IMR-90 (cell line): Measurements from ENCODE around the gene NRL. TPM values are rescaled to one million over a fixed set of nuclear protein-coding genes. Genes with fewer than 3 reads are reported as not detected.

Experiments
- ATAC-seq: fragments of 200-7000 bp; cut with Tn5 transposase; 2 replicates; pipeline ENCODE4 v1.9.1; 2020; ENCODE audit warnings: low read depth, mild to moderate bottlenecking, moderate library complexity
- BruUV-seq: library from RNA; stranded (reverse); fragments of 400-500 nt; replicated peaks from 2 replicates; lab custom pipeline; 2021; lab: Mats Ljungman, UMichigan
- CTCF ChIA-PET: fragments of 300-600 bp; formaldehyde crosslinking; extraction: SDS; loops from one replicate; lab custom pipeline; 2021; ENCODE audit warnings: antibody characterized with exemption; lab: Yijun Ruan, JAX
- POLR2A ChIA-PET: fragments of 300-600 bp; sonication (Branson Sonifier 250); formaldehyde crosslinking; loops from one replicate; lab custom pipeline; 2022; ENCODE audit warnings: antibody characterized with exemption; ENCODE audit not compliant: unreplicated experiment; lab: Charles Lee
- DNase-seq: peaks from one replicate; pipeline ENCODE4 v3.0.0; 2013
- H2AFZ ChIP-seq: replicated peaks from 2 replicates; pipeline ENCODE3; 2013; ENCODE audit warnings: low read length, mild to moderate bottlenecking; ENCODE audit not compliant: poor library complexity
- H2AK5ac ChIP-seq: 2 replicates; pipeline ENCODE4 v1.6.1; 2013; ENCODE audit warnings: low read depth, low read length, inconsistent platforms
- H2AK9ac ChIP-seq: replicated peaks from 2 replicates; pipeline ENCODE3; 2013; ENCODE audit warnings: mild to moderate bottlenecking, low read depth, low read length, moderate library complexity; ENCODE audit not compliant: poor library complexity
- H2BK120ac ChIP-seq: 2 replicates; pipeline ENCODE4 v1.6.1; 2013; ENCODE audit warnings: low read depth, low read length, inconsistent platforms
- H2BK15ac ChIP-seq: 3 replicates; pipeline ENCODE4 v1.6.1; 2013; ENCODE audit warnings: low read depth, low read length, inconsistent platforms
- H2BK20ac ChIP-seq: 2 replicates; pipeline ENCODE4 v1.6.1; 2013; ENCODE audit warnings: low read depth, mild to moderate bottlenecking, inconsistent platforms, low read length, moderate library complexity
- H2BK5ac ChIP-seq: 2 replicates; pipeline ENCODE4 v1.6.1; 2013; ENCODE audit warnings: mild to moderate bottlenecking, low read depth, low read length, inconsistent platforms; ENCODE audit not compliant: poor library complexity, severe bottlenecking
- H3K14ac ChIP-seq: replicated peaks from 2 replicates; pipeline ENCODE4 v1.6.1; 2013; ENCODE audit warnings: low read depth, low read length, inconsistent platforms
- H3K18ac ChIP-seq: 2 replicates; pipeline ENCODE4 v1.6.1; 2013; ENCODE audit warnings: low read depth, low read length, control low read depth
- H3K23ac ChIP-seq: 2 replicates; pipeline ENCODE4 v1.6.1; 2013; ENCODE audit warnings: low read depth, low read length, inconsistent platforms
- H3K27ac ChIP-seq: 2 replicates; pipeline ENCODE4 v1.5.1; 2013; ENCODE audit warnings: mild to moderate bottlenecking, control low read depth, low read length; ENCODE audit not compliant: insufficient read depth
- H3K27me3 ChIP-seq: 2 replicates; pipeline ENCODE4 v1.6.1; 2013; ENCODE audit warnings: low read length; ENCODE audit not compliant: control insufficient read depth, insufficient read depth
- H3K36me3 ChIP-seq: 2 replicates; pipeline ENCODE4 v1.6.1; 2013; ENCODE audit warnings: low read length, mixed read lengths; ENCODE audit not compliant: control insufficient read depth, insufficient read depth
- H3K4ac ChIP-seq: 2 replicates; pipeline ENCODE4 v1.6.1; 2013; ENCODE audit warnings: low read depth, low read length, inconsistent platforms
- H3K4me1 ChIP-seq: 2 replicates; pipeline ENCODE4 v1.6.1; 2013; ENCODE audit warnings: low read length, mixed read lengths; ENCODE audit not compliant: control insufficient read depth, insufficient read depth
- H3K4me2 ChIP-seq: 2 replicates; pipeline ENCODE4 v1.6.1; 2013; ENCODE audit warnings: low read depth, mild to moderate bottlenecking, control low read depth, low read length, moderate library complexity
- H3K4me3 ChIP-seq: 2 replicates; pipeline ENCODE4 v1.5.1; 2013; ENCODE audit warnings: low read depth, mild to moderate bottlenecking, control low read depth, low read length, moderate library complexity; ENCODE audit not compliant: insufficient read depth
- H3K56ac ChIP-seq: 2 replicates; pipeline ENCODE4 v1.6.1; 2013; ENCODE audit warnings: low read length, inconsistent platforms; ENCODE audit not compliant: insufficient read depth; ENCODE audit errors: extremely low read depth
- H3K79me1 ChIP-seq, 2 experiments: 2 replicates each; pipeline ENCODE4 v1.6.1; 2013; ENCODE audit warnings: low read length in 2 of 2, inconsistent platforms in 1 of 2, low read depth in 1 of 2
- H3K9ac ChIP-seq: 2 replicates; pipeline ENCODE4 v1.6.1; 2013; ENCODE audit warnings: low read depth, low read length, control low read depth
- H3K9me1 ChIP-seq: 2 replicates; pipeline ENCODE4 v1.6.1; 2013; ENCODE audit warnings: low read length, inconsistent platforms; ENCODE audit not compliant: insufficient read depth
- H3K9me3 ChIP-seq: 2 replicates; pipeline ENCODE4 v1.6.1; 2013; ENCODE audit warnings: low read length; ENCODE audit not compliant: control insufficient read depth, insufficient read depth
- H4K20me1 ChIP-seq: 2 replicates; pipeline ENCODE4 v1.6.1; 2013; ENCODE audit warnings: low read length, inconsistent platforms; ENCODE audit not compliant: insufficient read depth
- H4K5ac ChIP-seq: 2 replicates; pipeline ENCODE4 v1.6.1; 2013; ENCODE audit warnings: mild to moderate bottlenecking, low read depth, low read length, control low read depth
- H4K8ac ChIP-seq, 2 experiments: 2 replicates each; pipeline ENCODE4 v1.6.1; 2013; ENCODE audit warnings: low read depth in 2 of 2, low read length in 2 of 2, control low read depth in 1 of 2, inconsistent platforms in 1 of 2
- H4K91ac ChIP-seq: 2 replicates; pipeline ENCODE4 v1.6.1; 2013; ENCODE audit warnings: low read depth, low read length, inconsistent platforms; ENCODE audit not compliant: insufficient read depth
- BHLHE40 ChIP-seq: fragments of 150-350 bp; IDR thresholded peaks from 2 replicates; pipeline ENCODE4 v1.6.1; 2016; ENCODE audit warnings: mild to moderate bottlenecking, low read depth, low read length
- CEBPB ChIP-seq: IDR thresholded peaks from 2 replicates; pipeline ENCODE4 v1.6.1; 2012; ENCODE audit warnings: low read depth, low read length, improper control_type of control experiment
- CHD1 ChIP-seq: IDR thresholded peaks from 2 replicates; pipeline ENCODE4 v1.6.1; 2012; ENCODE audit warnings: low read depth, low read length, improper control_type of control experiment
- CTCF ChIP-seq: conservative IDR thresholded peaks from 2 replicates; pipeline ENCODE4 v1.5.1; 2012; ENCODE audit warnings: mild to moderate bottlenecking, low read depth, low read length, improper control_type of control experiment
- FOS ChIP-seq: fragments of 150-350 bp; IDR thresholded peaks from 2 replicates; pipeline ENCODE4 v1.6.1; 2016; ENCODE audit warnings: low read depth, low read length
- MAFK ChIP-seq: IDR thresholded peaks from 2 replicates; pipeline ENCODE4 v1.6.1; 2012; ENCODE audit warnings: low read depth, low read length, improper control_type of control experiment
- MAZ ChIP-seq: IDR thresholded peaks from 2 replicates; pipeline ENCODE4 v1.6.1; 2012; ENCODE audit warnings: low read depth, mild to moderate bottlenecking, low read length, improper control_type of control experiment, moderate library complexity, borderline replicate concordance
- MXI1 ChIP-seq: IDR thresholded peaks from 2 replicates; pipeline ENCODE4 v1.6.1; 2012; ENCODE audit warnings: low read depth, mild to moderate bottlenecking, low read length, moderate library complexity, borderline replicate concordance
- NFE2L2 ChIP-seq: fragments of 150-350 bp; IDR thresholded peaks from 2 replicates; pipeline ENCODE4 v1.6.1; 2016; ENCODE audit warnings: low read depth, mild to moderate bottlenecking, low read length
- POLR2A ChIP-seq: IDR thresholded peaks from 2 replicates; pipeline ENCODE4 v1.6.1; 2012; ENCODE audit warnings: mild to moderate bottlenecking, low read depth, low read length
- RAD21 ChIP-seq: IDR thresholded peaks from 2 replicates; pipeline ENCODE4 v1.6.1; 2012; ENCODE audit warnings: low read length, improper control_type of control experiment
- RCOR1 ChIP-seq: IDR thresholded peaks from 2 replicates; pipeline ENCODE4 v1.6.1; 2012; ENCODE audit warnings: mild to moderate bottlenecking, low read length, improper control_type of control experiment; ENCODE audit not compliant: insufficient replicate concordance
- RFX5 ChIP-seq: IDR thresholded peaks from 2 replicates; pipeline ENCODE4 v1.8.0; 2012; ENCODE audit warnings: low read depth, mild to moderate bottlenecking, low read length, moderate library complexity
- SMC3 ChIP-seq: fragments of 150-350 bp; IDR thresholded peaks from 2 replicates; pipeline ENCODE4 v1.6.1; 2016; ENCODE audit warnings: low read depth, mild to moderate bottlenecking, antibody characterized with exemption, low read length, moderate library complexity
- USF2 ChIP-seq: fragments of 150-350 bp; IDR thresholded peaks from 2 replicates; pipeline ENCODE4 v1.6.1; 2017; ENCODE audit warnings: mild to moderate bottlenecking, antibody characterized with exemption, low read length, low read depth
- WGBS, 2 experiments: methylation state at CpG; one replicate each; pipeline versions ENCODE4 v1.1.5 to v1.1.7; 2013; ENCODE audit warnings: missing lambda C conversion rate in 2 of 2; ENCODE audit not compliant: insufficient read length in 1 of 2; ENCODE audit errors: extremely low coverage in 2 of 2; 5-methylcytosine and 5-hydroxymethylcytosine counted together
- dilution Hi-C: fragments of 300-500 bp; cut with HindIII; formaldehyde crosslinking; loops from one replicate; pipeline ENCODE4 v1.14.3; 2018; ENCODE audit warnings: low sequenced_read_pairs; ENCODE audit not compliant: unreplicated experiment
- in situ Hi-C: fragments of 300-500 bp; cut with MboI; formaldehyde crosslinking; loops from 3 replicates; pipeline ENCODE4 v1.14.3; 2019; ENCODE audit warnings: low sequenced_read_pairs, inconsistent platforms, mixed read lengths
- intact Hi-C: fragments of 100-400 bp; cut with micrococcal nuclease; formaldehyde crosslinking; loops from 2 replicates; pipeline ENCODE4 v1.10.0; 2022
- polyA plus RNA-seq, 3 experiments: library from polyadenylated mRNA; depleted of rRNA; stranded (reverse); fragments of >200 nt; gene quantifications; 2 replicates each; pipeline ENCODE4 v1.2.3, GENCODE V29; 2012; ENCODE audit warnings: low replicate concordance in 1 of 3
- total RNA-seq: library from RNA; depleted of rRNA; stranded (reverse); fragments of >200 nt; gene quantifications from 2 replicates; pipeline ENCODE4 v1.2.3, GENCODE V29; 2012
- TF ChIP-seq, protein P1 (sequence below): fragments of 150-350 bp; IDR thresholded peaks from 2 replicates; pipeline ENCODE4 v1.6.1; 2016; ENCODE audit warnings: low read depth, mild to moderate bottlenecking, low read length, moderate library complexity, borderline replicate concordance

Gene NRL
- total and polyA plus RNA-seq, 2 of the 4 experiments (the other 2 are of a cell fraction): 0.18 to 0.70 TPM

- no peak overlapping the region for H2AFZ ChIP-seq
- H2BK20ac ChIP-seq: no peak overlapping the region
- H2BK5ac ChIP-seq: no peak overlapping the region
- no peak overlapping the region for H3K4me3 ChIP-seq
- no peak overlapping the region for H3K23ac ChIP-seq
- ChIA-PET POLR2A (no interaction called here), CTCF (interaction anchor here (0.8 to 2.0 kb wide), 2 partner anchors 24 to 26 kb away, joined by 3 to 6 read pairs; no protein-coding TSS in a partner anchor)
- no peak overlapping the region for H3K27ac ChIP-seq
- no peaks in the 10 kb centered on the region; the same call in 1 of the 2 replicates for H4K20me1 ChIP-seq
- DNase-seq (no peak), ATAC-seq (no peak)
- no peaks in the 10 kb centered on the region for H3K9me1 ChIP-seq
- H2BK120ac ChIP-seq: no peak overlapping the region
- no peaks in the 10 kb centered on the region for H3K79me1 ChIP-seq
- no peak overlapping the region for H3K56ac ChIP-seq
- H4K8ac ChIP-seq: no peak overlapping the region
- in situ Hi-C loops: no loop called here
- no peak overlapping the region for H2AK9ac ChIP-seq
- H3K4me2 ChIP-seq: no peak overlapping the region
- H2AK5ac ChIP-seq: no peak overlapping the region
- H3K9ac ChIP-seq: no peak overlapping the region
- H3K36me3 ChIP-seq: no peaks in the 10 kb centered on the region
- no CpG with 5 or more reads among the region's 2 CpGs for WGBS, 2 experiments
- H3K9me3 ChIP-seq: no peaks in the 10 kb centered on the region
- H3K14ac ChIP-seq: no peak overlapping the region
- dilution Hi-C loops: no loop called here
- no peak overlapping the region for H4K91ac ChIP-seq
- no peak overlapping the region for H3K18ac ChIP-seq
- no TSS peak for BruUV-seq
- no peak overlapping the region for H3K4ac ChIP-seq
- peaks cover 67% of the 10 kb centered on the region for H3K27me3 ChIP-seq
- no peak overlapping the region for H2BK15ac ChIP-seq
- H3K4me1 ChIP-seq: peaks cover 2% of the 10 kb centered on the region; the same call in 1 of the 2 replicates
- intact Hi-C loops: no loop called here
- H4K5ac ChIP-seq: no peak overlapping the region
- TF ChIP-seq MXI1 (no peak), SMC3 (no peak), NFE2L2 (no peak), FOS (no peak), USF2 (no peak), CHD1 (no peak), CTCF (no peak), CEBPB (no peak), RFX5 (no peak), BHLHE40 (no peak), POLR2A (no peak), RCOR1 (no peak), RAD21 (no peak), MAFK (no peak), MAZ (no peak)
- TF ChIP-seq, protein P1, sequence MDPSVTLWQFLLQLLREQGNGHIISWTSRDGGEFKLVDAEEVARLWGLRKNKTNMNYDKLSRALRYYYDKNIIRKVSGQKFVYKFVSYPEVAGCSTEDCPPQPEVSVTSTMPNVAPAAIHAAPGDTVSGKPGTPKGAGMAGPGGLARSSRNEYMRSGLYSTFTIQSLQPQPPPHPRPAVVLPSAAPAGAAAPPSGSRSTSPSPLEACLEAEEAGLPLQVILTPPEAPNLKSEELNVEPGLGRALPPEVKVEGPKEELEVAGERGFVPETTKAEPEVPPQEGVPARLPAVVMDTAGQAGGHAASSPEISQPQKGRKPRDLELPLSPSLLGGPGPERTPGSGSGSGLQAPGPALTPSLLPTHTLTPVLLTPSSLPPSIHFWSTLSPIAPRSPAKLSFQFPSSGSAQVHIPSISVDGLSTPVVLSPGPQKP: no peak
Measured at GRCh38 chr14:24084440-24084839, 30.3 kb downstream of the NRL start.
